PC-9 (cell line): Measurements from ENCODE around the gene MECP2.

Experiments used
- EZH2 ChIP-seq: fragments of 200-600 bp; sonication (generic); IDR thresholded peaks from 2 replicates; pipeline ENCODE4 v1.8.0; 2017; ENCODE audit warnings: antibody characterized with exemption, low read depth
- TF ChIP-seq, protein P1 (sequence below): fragments of 200-600 bp; sonication (generic); conservative IDR thresholded peaks from 2 replicates; pipeline ENCODE4 v1.6.1; 2017; ENCODE audit warnings: mixed run types, antibody characterized with exemption, mild to moderate bottlenecking, moderate library complexity

DNA sequence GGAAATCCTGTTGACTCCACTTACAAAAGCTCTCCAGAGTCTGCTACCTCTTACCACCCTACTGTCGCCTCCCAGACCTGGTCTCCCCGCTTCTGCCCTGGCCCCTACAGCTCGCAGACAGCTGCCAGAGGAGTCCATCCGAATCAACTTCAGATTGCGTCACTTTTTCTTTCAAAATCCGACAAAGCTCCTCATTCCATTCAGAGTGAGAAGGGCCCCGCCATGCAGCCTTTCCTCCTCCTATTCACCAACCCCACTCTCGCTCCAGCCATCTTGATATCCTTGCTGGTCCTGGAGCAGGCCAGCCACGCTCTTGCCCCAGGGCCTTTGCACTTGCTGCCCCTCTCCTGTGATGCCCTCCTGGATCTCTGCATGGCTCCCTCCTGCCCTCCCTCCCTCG is 41.3 kb upstream of the MECP2 start:
- TF ChIP-seq EZH2: no peak
- TF ChIP-seq, protein P1, sequence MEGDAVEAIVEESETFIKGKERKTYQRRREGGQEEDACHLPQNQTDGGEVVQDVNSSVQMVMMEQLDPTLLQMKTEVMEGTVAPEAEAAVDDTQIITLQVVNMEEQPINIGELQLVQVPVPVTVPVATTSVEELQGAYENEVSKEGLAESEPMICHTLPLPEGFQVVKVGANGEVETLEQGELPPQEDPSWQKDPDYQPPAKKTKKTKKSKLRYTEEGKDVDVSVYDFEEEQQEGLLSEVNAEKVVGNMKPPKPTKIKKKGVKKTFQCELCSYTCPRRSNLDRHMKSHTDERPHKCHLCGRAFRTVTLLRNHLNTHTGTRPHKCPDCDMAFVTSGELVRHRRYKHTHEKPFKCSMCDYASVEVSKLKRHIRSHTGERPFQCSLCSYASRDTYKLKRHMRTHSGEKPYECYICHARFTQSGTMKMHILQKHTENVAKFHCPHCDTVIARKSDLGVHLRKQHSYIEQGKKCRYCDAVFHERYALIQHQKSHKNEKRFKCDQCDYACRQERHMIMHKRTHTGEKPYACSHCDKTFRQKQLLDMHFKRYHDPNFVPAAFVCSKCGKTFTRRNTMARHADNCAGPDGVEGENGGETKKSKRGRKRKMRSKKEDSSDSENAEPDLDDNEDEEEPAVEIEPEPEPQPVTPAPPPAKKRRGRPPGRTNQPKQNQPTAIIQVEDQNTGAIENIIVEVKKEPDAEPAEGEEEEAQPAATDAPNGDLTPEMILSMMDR: no peak
